H9 (cell line): ENCODE measurements around the gene LEFTY1. TPM values are rescaled to one million over a fixed set of nuclear protein-coding genes. Genes with fewer than 3 reads are reported as not detected.

Experiments used
- DNase-seq: peaks from one replicate; pipeline ENCODE4 v3.0.0-alpha.2; 2017
- H2AFZ ChIP-seq: one replicate; pipeline ENCODE4 v1.6.1; 2013; ENCODE audit warnings: mild to moderate bottlenecking, low read length, control low read depth, moderate library complexity
- H2AK5ac ChIP-seq: 2 replicates; pipeline ENCODE4 v1.6.1; 2013; ENCODE audit warnings: low read length, control low read depth, mixed read lengths; ENCODE audit not compliant: insufficient read length
- H2BK120ac ChIP-seq: one replicate; pipeline ENCODE4 v1.6.1; 2013; ENCODE audit warnings: low read depth, mild to moderate bottlenecking, low read length, control low read depth, inconsistent platforms; ENCODE audit not compliant: poor library complexity, severe bottlenecking
- H2BK12ac ChIP-seq: 2 replicates; pipeline ENCODE4 v1.6.1; 2013; ENCODE audit warnings: low read length, control low read depth, mixed read lengths, low read depth; ENCODE audit not compliant: insufficient read length
- H2BK15ac ChIP-seq: 2 replicates; pipeline ENCODE4 v1.6.1; 2013; ENCODE audit warnings: low read depth, low read length, control low read depth
- H2BK20ac ChIP-seq: one replicate; pipeline ENCODE4 v1.6.1; 2013; ENCODE audit warnings: low read depth, mild to moderate bottlenecking, low read length, control low read depth, inconsistent platforms; ENCODE audit not compliant: poor library complexity, severe bottlenecking
- H2BK5ac ChIP-seq: 2 replicates; pipeline ENCODE4 v1.6.1; 2013; ENCODE audit warnings: low read length, control low read depth, mixed read lengths; ENCODE audit not compliant: insufficient read length
- H3K14ac ChIP-seq: 2 replicates; pipeline ENCODE4 v1.6.1; 2013; ENCODE audit warnings: low read length, control low read depth; ENCODE audit not compliant: insufficient read depth
- H3K18ac ChIP-seq: 2 replicates; pipeline ENCODE4 v1.6.1; 2013; ENCODE audit warnings: low read depth, mild to moderate bottlenecking, mixed read lengths, low read length, control low read depth; ENCODE audit not compliant: insufficient read length
- H3K23ac ChIP-seq: 2 replicates; pipeline ENCODE4 v1.6.1; 2013; ENCODE audit warnings: low read length, control low read depth, mixed read lengths, low read depth; ENCODE audit not compliant: insufficient read length
- H3K23me2 ChIP-seq: 2 replicates; pipeline ENCODE4 v1.6.1; 2013; ENCODE audit warnings: low read depth, mild to moderate bottlenecking, mixed read lengths, low read length, control low read depth; ENCODE audit not compliant: insufficient read length, poor library complexity, severe bottlenecking
- H3K27ac ChIP-seq: 2 replicates; pipeline ENCODE4 v1.5.1; 2013; ENCODE audit warnings: low read length, control low read depth, mixed read lengths, low read depth; ENCODE audit not compliant: insufficient read length
- H3K27me3 ChIP-seq: 2 replicates; pipeline ENCODE4 v1.6.1; 2013; ENCODE audit warnings: low read length, control low read depth, inconsistent platforms; ENCODE audit not compliant: insufficient read depth
- H3K4ac ChIP-seq: 2 replicates; pipeline ENCODE4 v1.6.1; 2013; ENCODE audit warnings: low read depth, mild to moderate bottlenecking, control low read depth, inconsistent platforms, low read length, moderate library complexity
- H3K4me1 ChIP-seq: 2 replicates; pipeline ENCODE4 v1.6.1; 2013; ENCODE audit warnings: low read length, control low read depth, inconsistent platforms; ENCODE audit not compliant: insufficient read depth
- H3K4me2 ChIP-seq: 2 replicates; pipeline ENCODE4 v1.6.1; 2013; ENCODE audit warnings: low read length, control low read depth, mixed read lengths; ENCODE audit not compliant: insufficient read length, insufficient read depth
- H3K56ac ChIP-seq: 2 replicates; pipeline ENCODE4 v1.6.1; 2013; ENCODE audit warnings: low read depth, mild to moderate bottlenecking, mixed read lengths, low read length, control low read depth; ENCODE audit not compliant: insufficient read length
- H3K79me1 ChIP-seq: 2 replicates; pipeline ENCODE4 v1.6.1; 2013; ENCODE audit warnings: low read depth, mild to moderate bottlenecking, moderate library complexity, low read length, control low read depth, inconsistent platforms; ENCODE audit not compliant: insufficient read depth, poor library complexity, severe bottlenecking
- H3K79me2 ChIP-seq: 2 replicates; pipeline ENCODE4 v1.6.1; 2013; ENCODE audit warnings: low read length, control low read depth, inconsistent platforms; ENCODE audit not compliant: insufficient read depth
- H3K9ac ChIP-seq: 2 replicates; pipeline ENCODE4 v1.6.1; 2013; ENCODE audit warnings: low read length, control low read depth, mixed read lengths; ENCODE audit not compliant: insufficient read length; ENCODE audit errors: extremely low read depth
- H3K9me3 ChIP-seq: one replicate; pipeline ENCODE4 v1.6.1; 2013; ENCODE audit warnings: low read depth, low read length, inconsistent platforms; ENCODE audit not compliant: control insufficient read depth
- H3T11ph ChIP-seq: one replicate; pipeline ENCODE4 v1.6.1; 2013; ENCODE audit warnings: mild to moderate bottlenecking, low read length, control low read depth, inconsistent platforms
- H4K20me1 ChIP-seq: one replicate; pipeline ENCODE4 v1.6.1; 2013; ENCODE audit not compliant: control insufficient read depth, insufficient read length, insufficient read depth
- H4K5ac ChIP-seq: 2 replicates; pipeline ENCODE4 v1.6.1; 2013; ENCODE audit warnings: low read depth, mild to moderate bottlenecking, mixed read lengths, low read length, control low read depth; ENCODE audit not compliant: insufficient read length
- H4K8ac ChIP-seq: replicated peaks from 2 replicates; pipeline ENCODE4 v1.6.1; 2013; ENCODE audit warnings: low read length, control low read depth, mixed read lengths, low read depth; ENCODE audit not compliant: insufficient read length
- H4K91ac ChIP-seq: 2 replicates; pipeline ENCODE4 v1.6.1; 2013; ENCODE audit warnings: low read depth, mild to moderate bottlenecking, moderate library complexity, mixed read lengths, low read length, control low read depth; ENCODE audit not compliant: insufficient read length
- H3K27ac Mint-ChIP-seq, 3 experiments: 2 replicates in 2 of 3; 3 replicates in 1 of 3; pipeline ENCODE4 v1.8.0; 2020 to 2021; ENCODE audit warnings: mixed read lengths in 3 of 3, mild to moderate bottlenecking in 1 of 3, moderate library complexity in 1 of 3
- H3K27me3 Mint-ChIP-seq: 2 replicates; pipeline ENCODE4 v1.8.0; 2021; ENCODE audit warnings: low read depth, mild to moderate bottlenecking, moderate library complexity, mixed read lengths
- H3K36me3 Mint-ChIP-seq, 3 experiments: 2 replicates in 2 of 3; 3 replicates in 1 of 3; pipeline ENCODE4 v1.8.0; 2020 to 2021; ENCODE audit warnings: low read depth in 3 of 3, mixed read lengths in 3 of 3; ENCODE audit not compliant: insufficient read depth in 1 of 3
- H3K4me1 Mint-ChIP-seq, 2 experiments: 2 replicates each; pipeline ENCODE4 v1.8.0; 2020; ENCODE audit warnings: mixed read lengths in 2 of 2
- H3K4me3 Mint-ChIP-seq, 2 experiments: 2 replicates in 1 of 2; 3 replicates in 1 of 2; pipeline ENCODE4 v1.8.0; 2020 to 2021; ENCODE audit warnings: mild to moderate bottlenecking in 2 of 2, mixed read lengths in 2 of 2, moderate library complexity in 1 of 2
- H3K9me3 Mint-ChIP-seq, 2 experiments: 2 replicates in 1 of 2; 3 replicates in 1 of 2; pipeline ENCODE4 v1.8.0; 2020; ENCODE audit warnings: mild to moderate bottlenecking in 2 of 2, mixed read lengths in 2 of 2, moderate library complexity in 1 of 2
- WGBS: extraction: QIAGEN DNeasy Blood & Tissue Kit; methylation state at CpG from one replicate; pipeline ENCODE4 v1.1.7; 2013; ENCODE audit warnings: missing lambda C conversion rate, low lambda C conversion rate, mixed read lengths; ENCODE audit not compliant: insufficient read length; ENCODE audit errors: extremely low coverage; 5-methylcytosine and 5-hydroxymethylcytosine counted together
- total RNA-seq: library from RNA; stranded (reverse); gene quantifications from 2 replicates; pipeline ENCODE4 v1.2.1, GENCODE V29; 2021
- TF ChIP-seq, protein P1 (sequence below): fragments of 200-600 bp; sonication (generic); conservative IDR thresholded peaks from 3 replicates; pipeline ENCODE4 v1.8.0; 2021; ENCODE audit warnings: antibody characterized with exemption, mild to moderate bottlenecking

LEFTY1 gene
- total RNA-seq, 1 experiment from 2014 or later = 107 TPM

DNA sequence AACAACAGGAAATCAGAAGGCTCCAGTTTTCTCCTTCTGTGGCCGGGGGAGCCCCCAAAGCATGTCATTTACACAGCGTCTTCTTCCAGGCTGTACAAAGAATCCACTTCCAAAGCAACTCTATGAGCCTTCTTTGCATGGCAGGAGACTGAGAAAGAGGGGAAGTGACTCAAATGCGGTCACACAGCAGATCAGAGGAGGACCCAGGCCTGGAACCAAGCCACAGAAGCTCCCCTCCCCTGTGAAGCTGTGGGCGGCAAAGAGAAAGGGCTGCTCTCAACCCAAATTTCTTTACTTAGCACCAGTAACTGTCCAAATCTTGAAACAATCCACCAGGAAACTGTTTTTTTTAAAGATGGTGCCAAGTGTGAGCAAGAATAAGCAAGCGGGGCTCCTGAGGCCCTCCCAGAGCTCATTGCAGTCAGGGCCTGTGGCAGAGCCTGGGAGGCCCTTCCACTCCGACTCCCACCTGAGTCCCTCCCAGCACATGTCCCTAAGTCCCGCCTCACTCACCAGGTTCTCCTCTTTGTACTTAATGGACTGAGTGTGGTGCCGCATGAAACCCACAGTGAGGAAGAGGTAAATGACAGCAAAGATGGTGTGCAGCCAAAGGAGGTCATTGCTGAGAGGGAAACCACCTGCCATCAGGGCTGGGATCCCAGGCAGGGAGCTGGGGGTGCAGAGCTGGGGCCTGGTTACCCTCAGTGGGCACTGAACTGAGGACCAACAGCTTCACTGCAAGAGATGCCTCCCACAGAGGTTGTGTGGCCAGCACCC lies 22.7 kb downstream of the LEFTY1 start:
- H3K27ac ChIP-seq = no peak overlapping the region

More for the DNA sequence above, 22.7 kb downstream of the LEFTY1 start:
- Histone ChIP-seq H3K9ac (no peak overlapping the region), H3K4me1 (no peaks in the 10 kb centered on the region), H2BK20ac (no peak overlapping the region), H3K79me1 (no peaks in the 10 kb centered on the region), H2BK5ac (no peak overlapping the region), H2BK120ac (no peak overlapping the region), H4K91ac (no peak overlapping the region), H3K4me2 (no peak overlapping the region), H2BK15ac (no peak overlapping the region), H4K5ac (no peak overlapping the region), H3K56ac (no peak overlapping the region), H2AK5ac (no peak overlapping the region), H3K23ac (no peak overlapping the region), H2AFZ (no peak overlapping the region), H2BK12ac (no peak overlapping the region), H4K20me1 (no peaks in the 10 kb centered on the region), H3K79me2 (no peaks in the 10 kb centered on the region), H3K27me3 (no peaks in the 10 kb centered on the region), H3K18ac (no peak overlapping the region), H3K4ac (no peak overlapping the region), H3K14ac (no peak overlapping the region), H3T11ph (no peak overlapping the region), H3K9me3 (no peaks in the 10 kb centered on the region), H3K23me2 (no peaks in the 10 kb centered on the region), H4K8ac (no peak overlapping the region)
- Mint-ChIP-seq H3K4me3 (no peak overlapping the region), H3K36me3 (peaks cover 51 to 91% (median 59%) of the 10 kb centered on the region in 3 experiments; a peak in 6 of 7 replicates), H3K27me3 (no peaks in the 10 kb centered on the region), H3K9me3 (no peaks in the 10 kb centered on the region), H3K4me1 (peaks cover 5% of the 10 kb centered on the region in 2 experiments), H3K27ac (peak overlapping the region in 2 of 3 experiments; percentile 3 to 65; a peak in 1 of 7 replicates)
- no peak for DNase-seq
- TF ChIP-seq, protein P1, sequence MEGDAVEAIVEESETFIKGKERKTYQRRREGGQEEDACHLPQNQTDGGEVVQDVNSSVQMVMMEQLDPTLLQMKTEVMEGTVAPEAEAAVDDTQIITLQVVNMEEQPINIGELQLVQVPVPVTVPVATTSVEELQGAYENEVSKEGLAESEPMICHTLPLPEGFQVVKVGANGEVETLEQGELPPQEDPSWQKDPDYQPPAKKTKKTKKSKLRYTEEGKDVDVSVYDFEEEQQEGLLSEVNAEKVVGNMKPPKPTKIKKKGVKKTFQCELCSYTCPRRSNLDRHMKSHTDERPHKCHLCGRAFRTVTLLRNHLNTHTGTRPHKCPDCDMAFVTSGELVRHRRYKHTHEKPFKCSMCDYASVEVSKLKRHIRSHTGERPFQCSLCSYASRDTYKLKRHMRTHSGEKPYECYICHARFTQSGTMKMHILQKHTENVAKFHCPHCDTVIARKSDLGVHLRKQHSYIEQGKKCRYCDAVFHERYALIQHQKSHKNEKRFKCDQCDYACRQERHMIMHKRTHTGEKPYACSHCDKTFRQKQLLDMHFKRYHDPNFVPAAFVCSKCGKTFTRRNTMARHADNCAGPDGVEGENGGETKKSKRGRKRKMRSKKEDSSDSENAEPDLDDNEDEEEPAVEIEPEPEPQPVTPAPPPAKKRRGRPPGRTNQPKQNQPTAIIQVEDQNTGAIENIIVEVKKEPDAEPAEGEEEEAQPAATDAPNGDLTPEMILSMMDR = no peak
- no CpG with 5 or more reads among the region's 8 CpGs for WGBS
